ENCODE results near the gene GMPR2. TPM values are rescaled to one million over a fixed set of nuclear protein-coding genes. Genes with fewer than 3 reads are reported as not detected.

Gene GMPR2
- total and polyA plus RNA-seq, 2 of the 4 experiments (the other 2 are of a cell fraction), result 63.7 to 92.5 TPM

DNA sequence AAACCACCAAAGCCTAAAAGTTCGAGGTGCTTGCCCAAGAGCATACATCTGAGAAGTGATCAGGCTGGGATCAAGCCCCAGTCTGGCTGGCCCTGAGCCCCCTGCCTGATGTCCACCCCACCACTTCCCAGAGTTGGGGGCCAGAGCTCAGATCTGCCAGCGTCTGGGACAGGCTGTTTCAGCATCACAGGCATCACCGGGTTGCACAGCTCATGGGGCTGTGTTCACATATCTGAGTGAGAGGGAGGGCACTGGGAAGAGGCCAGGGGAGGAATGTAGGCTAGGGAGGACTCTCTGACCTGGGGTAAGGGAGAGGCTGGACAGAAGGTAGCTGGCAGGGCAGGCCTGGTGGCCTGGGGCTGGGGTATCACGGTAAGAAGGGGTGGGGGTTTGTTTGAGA lies 24.2 kb downstream of the GMPR2 start (continued):
- TF ChIP-seq FOS (IDR thresholded peaks at IDR 0.05; ENCODE audit: low read depth, low read length) (no peak), SMC3 (IDR thresholded peaks at IDR 0.05; ENCODE audit: low read depth, low read length) (no peak), RCOR1 (IDR thresholded peaks at IDR 0.05; ENCODE audit: insufficient replicate concordance, low read length) (no peak)

DNA sequence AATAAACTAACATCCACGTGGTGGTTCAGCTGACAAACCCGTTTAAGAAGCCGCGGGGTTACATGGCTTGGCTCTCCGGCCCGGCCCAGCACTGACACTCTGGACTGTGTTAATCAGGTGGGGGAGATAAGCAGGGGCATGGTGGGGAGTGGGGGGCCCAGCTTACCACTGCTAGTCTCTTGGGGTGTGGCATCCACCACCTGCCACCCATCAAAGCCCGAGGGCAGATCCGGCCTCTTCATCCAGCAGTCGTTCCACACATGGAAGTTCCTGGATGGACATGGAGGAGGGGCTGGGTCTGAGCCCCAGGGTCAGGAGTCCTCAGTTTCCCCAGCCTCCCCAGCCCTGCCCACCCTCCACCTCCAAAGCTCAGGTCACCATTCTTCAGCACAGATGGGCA lies 25.4 kb downstream of the GMPR2 start:
- dilution Hi-C loops (cut with HindIII; ENCODE audit: low sequenced_read_pairs, unreplicated experiment), result no loop called here
- POLR2A ChIA-PET (ENCODE audit: unreplicated experiment), result no interaction called here

More for the DNA sequence above, 25.4 kb downstream of the GMPR2 start:
- Histone ChIP-seq H2BK120ac (ENCODE audit: low read depth, low read length) (no peak overlapping the region), H2AK5ac (ENCODE audit: low read depth, low read length) (no peak overlapping the region; the same call in 1 of the 2 replicates), H2AFZ (replicated peaks; ENCODE audit: low read length, poor library complexity) (no peak overlapping the region), H2AK9ac (replicated peaks; ENCODE audit: low read depth, low read length, poor library complexity) (no peak overlapping the region), H3K9me3 (ENCODE audit: control insufficient read depth, insufficient read depth, low read length) (no peaks in the 10 kb centered on the region), H2BK5ac (ENCODE audit: low read depth, low read length, poor library complexity, severe bottlenecking) (no peak overlapping the region), H4K8ac (ENCODE audit: low read depth in 2 of 2, low read length in 2 of 2) (no peak overlapping the region), H3K4ac (ENCODE audit: low read depth, low read length) (no peak overlapping the region; the same call in 1 of the 2 replicates), H2BK20ac (ENCODE audit: low read depth, low read length) (no peak overlapping the region), H3K4me3 (ENCODE audit: insufficient read depth, low read depth, low read length) (no peak overlapping the region), H4K91ac (ENCODE audit: insufficient read depth, low read depth, low read length) (no peak overlapping the region), H3K27ac (ENCODE audit: insufficient read depth, low read length) (no peak overlapping the region), H3K14ac (replicated peaks; ENCODE audit: low read depth, low read length) (no peak overlapping the region), H4K5ac (ENCODE audit: low read depth, low read length) (no peak overlapping the region), H3K36me3 (ENCODE audit: control insufficient read depth, insufficient read depth, low read length) (peaks cover 2% of the 10 kb centered on the region; the same call in 1 of the 2 replicates), H3K18ac (ENCODE audit: low read depth, low read length) (no peak overlapping the region), H2BK15ac (ENCODE audit: low read depth, low read length) (no peak overlapping the region), H4K20me1 (ENCODE audit: insufficient read depth, low read length) (no peaks in the 10 kb centered on the region), H3K79me1 (ENCODE audit: low read depth in 1 of 2, low read length in 2 of 2) (peaks cover 0 to 2% of the 10 kb centered on the region in 2 experiments; a peak in 1 of 4 replicates), H3K56ac (ENCODE audit: extremely low read depth, insufficient read depth, low read length) (no peak overlapping the region), H3K4me2 (ENCODE audit: low read depth, low read length) (no peak overlapping the region), H3K4me1 (ENCODE audit: control insufficient read depth, insufficient read depth, low read length) (peaks cover 8% of the 10 kb centered on the region), H3K23ac (ENCODE audit: low read depth, low read length) (no peak overlapping the region), H3K9me1 (ENCODE audit: insufficient read depth, low read length) (peaks cover 19% of the 10 kb centered on the region; the same call in 1 of the 2 replicates), H3K9ac (ENCODE audit: low read depth, low read length) (no peak overlapping the region), H3K27me3 (ENCODE audit: control insufficient read depth, insufficient read depth, low read length) (no peaks in the 10 kb centered on the region)
- TF ChIP-seq RAD21 (IDR thresholded peaks at IDR 0.05; ENCODE audit: low read length), result no peak
- TF ChIP-seq, protein P1, sequence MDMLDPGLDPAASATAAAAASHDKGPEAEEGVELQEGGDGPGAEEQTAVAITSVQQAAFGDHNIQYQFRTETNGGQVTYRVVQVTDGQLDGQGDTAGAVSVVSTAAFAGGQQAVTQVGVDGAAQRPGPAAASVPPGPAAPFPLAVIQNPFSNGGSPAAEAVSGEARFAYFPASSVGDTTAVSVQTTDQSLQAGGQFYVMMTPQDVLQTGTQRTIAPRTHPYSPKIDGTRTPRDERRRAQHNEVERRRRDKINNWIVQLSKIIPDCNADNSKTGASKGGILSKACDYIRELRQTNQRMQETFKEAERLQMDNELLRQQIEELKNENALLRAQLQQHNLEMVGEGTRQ (IDR thresholded peaks at IDR 0.05; ENCODE audit: low read depth, low read length), result no peak
- no peak for TF ChIP-seq MAFK (IDR thresholded peaks at IDR 0.05; ENCODE audit: low read depth, low read length)
- intact Hi-C loops (cut with micrococcal nuclease), result no loop called here
- no CpG with 5 or more reads among the region's 9 CpGs for WGBS, 2 experiments (ENCODE audit: extremely low coverage in 2 of 2, insufficient read length in 1 of 2)
- no TSS peak for BruUV-seq (replicated peaks)
- in situ Hi-C loops (cut with MboI; ENCODE audit: low sequenced_read_pairs), result no loop called here
- ATAC-seq (ENCODE audit: low read depth), result no peak
- CTCF ChIA-PET, result no interaction called here
- no peak for DNase-seq

Data from IMR-90 (cell line).